Fibroblast of lung (primary cell): ENCODE measurements around the gene PSPC1.

Source experiments
- EZH2 ChIP-seq: IDR thresholded peaks from 2 replicates; pipeline ENCODE4 v1.5.1; 2012; ENCODE audit warnings: low read length, control low read depth, mild to moderate bottlenecking; ENCODE audit errors: missing control alignments
- TF ChIP-seq, protein P1 (sequence below), 2 donors: IDR thresholded peaks in 1 of 2; conservative IDR thresholded peaks in 1 of 2; 1 replicate in 1 of 2; 2 replicates in 1 of 2; pipeline ENCODE4 v1.5.1; 2011 to 2012; ENCODE audit warnings: low read length in 2 of 2, control low read depth in 1 of 2, inconsistent platforms in 1 of 2, low read depth in 1 of 2, mild to moderate bottlenecking in 1 of 2

DNA sequence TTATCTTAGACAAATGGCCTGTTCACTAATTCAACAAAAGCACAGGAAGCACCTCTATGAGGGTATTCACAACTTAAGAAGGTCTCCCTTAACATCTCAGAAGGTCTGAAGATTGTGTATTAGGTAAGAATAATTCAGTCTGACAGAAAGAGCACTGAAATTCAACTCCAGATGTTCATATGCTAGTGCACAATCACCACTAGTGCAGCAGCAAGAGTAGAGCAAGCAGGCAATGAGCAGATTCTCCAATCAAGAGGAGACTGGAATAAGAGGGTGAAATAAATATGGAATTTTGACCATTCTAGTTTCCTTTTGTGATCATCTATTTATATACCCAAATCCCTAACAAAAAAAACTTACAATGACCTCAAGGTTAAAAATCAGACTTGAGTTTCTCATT, 97.3 kb downstream of the PSPC1 start:
- no peak for TF ChIP-seq EZH2
- TF ChIP-seq, protein P1, sequence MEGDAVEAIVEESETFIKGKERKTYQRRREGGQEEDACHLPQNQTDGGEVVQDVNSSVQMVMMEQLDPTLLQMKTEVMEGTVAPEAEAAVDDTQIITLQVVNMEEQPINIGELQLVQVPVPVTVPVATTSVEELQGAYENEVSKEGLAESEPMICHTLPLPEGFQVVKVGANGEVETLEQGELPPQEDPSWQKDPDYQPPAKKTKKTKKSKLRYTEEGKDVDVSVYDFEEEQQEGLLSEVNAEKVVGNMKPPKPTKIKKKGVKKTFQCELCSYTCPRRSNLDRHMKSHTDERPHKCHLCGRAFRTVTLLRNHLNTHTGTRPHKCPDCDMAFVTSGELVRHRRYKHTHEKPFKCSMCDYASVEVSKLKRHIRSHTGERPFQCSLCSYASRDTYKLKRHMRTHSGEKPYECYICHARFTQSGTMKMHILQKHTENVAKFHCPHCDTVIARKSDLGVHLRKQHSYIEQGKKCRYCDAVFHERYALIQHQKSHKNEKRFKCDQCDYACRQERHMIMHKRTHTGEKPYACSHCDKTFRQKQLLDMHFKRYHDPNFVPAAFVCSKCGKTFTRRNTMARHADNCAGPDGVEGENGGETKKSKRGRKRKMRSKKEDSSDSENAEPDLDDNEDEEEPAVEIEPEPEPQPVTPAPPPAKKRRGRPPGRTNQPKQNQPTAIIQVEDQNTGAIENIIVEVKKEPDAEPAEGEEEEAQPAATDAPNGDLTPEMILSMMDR (conservative IDR thresholded peaks at IDR 0.05 in 1 of 2, IDR thresholded peaks at IDR 0.05 in 1 of 2; ENCODE audit: low read depth in 1 of 2, low read length in 2 of 2), result no peak
